BJ (cell line): ENCODE data around the gene ATG9A. TPM values are rescaled to one million over a fixed set of nuclear protein-coding genes. Genes with fewer than 3 reads are reported as not detected.

Source experiments
- CTCF ChIA-PET: fragments of 350-600 bp; formaldehyde crosslinking; extraction: SDS; loops from one replicate; lab custom pipeline; 2021; ENCODE audit warnings: antibody characterized with exemption, inconsistent platforms; lab: Yijun Ruan, JAX
- POLR2A ChIA-PET: fragments of 300-600 bp; sonication (Branson Sonifier 250); formaldehyde crosslinking; extraction: SDS; loops from one replicate; lab custom pipeline; 2021; ENCODE audit warnings: antibody characterized with exemption; lab: Charles Lee
- DNase-seq: peaks from one replicate; pipeline ENCODE4 v3.0.0-alpha.2; 2011; ENCODE audit warnings: low read depth
- H3K27me3 ChIP-seq: 2 replicates; pipeline ENCODE4 v1.6.0; 2011; ENCODE audit warnings: low read length; ENCODE audit not compliant: control insufficient read depth, insufficient read depth
- H3K36me3 ChIP-seq: 2 replicates; pipeline ENCODE4 v1.5.1; 2011; ENCODE audit warnings: low read length; ENCODE audit not compliant: control insufficient read depth, insufficient read depth
- H3K4me3 ChIP-seq: 2 replicates; pipeline ENCODE4 v1.5.1; 2011; ENCODE audit warnings: low read depth, mild to moderate bottlenecking, control low read depth, low read length
- CTCF ChIP-seq: IDR thresholded peaks from 2 replicates; pipeline ENCODE4 v1.5.1; 2011; ENCODE audit warnings: low read depth, mild to moderate bottlenecking, control low read depth, inconsistent platforms, low read length, moderate library complexity; ENCODE audit not compliant: insufficient read depth
- polyA plus RNA-seq: library from polyadenylated mRNA; depleted of rRNA; stranded (reverse); fragments of >200 nt; gene quantifications from 2 replicates; pipeline ENCODE4 v1.2.3, GENCODE V29; 2011

ATG9A gene
- polyA plus RNA-seq, 1 experiment: 132 TPM

- ChIA-PET CTCF (interaction anchor here (1.0 to 20.1 kb wide), 4 partner anchors 21 to 119 kb away, joined by 3 to 403 read pairs (median 4); partner anchors contain the start of genes GLB1L and STK16), POLR2A (no interaction called here)
- TF ChIP-seq CTCF: no peak
- no peaks in the 10 kb centered on the region; the same call in 1 of the 2 replicates for H3K27me3 ChIP-seq
- no peak for DNase-seq
- H3K4me3 ChIP-seq: no peak overlapping the region
- H3K36me3 ChIP-seq: no peaks in the 10 kb centered on the region
Observed at GRCh38 chr2:219273937-219274336, 44.5 kb upstream of the ATG9A start.

- DNase-seq: no peak
- TF ChIP-seq CTCF: no peak
- ChIA-PET POLR2A (no interaction called here), CTCF (interaction anchor here (20.1 kb wide), 1 partner anchor 22 kb away, joined by 403 read pairs; no protein-coding TSS in a partner anchor)
- Histone ChIP-seq H3K27me3 (no peaks in the 10 kb centered on the region; the same call in 1 of the 2 replicates), H3K4me3 (no peak overlapping the region), H3K36me3 (no peaks in the 10 kb centered on the region)
Observed at GRCh38 chr2:219272995-219273394, 43.6 kb upstream of the ATG9A start.

GRCh38 chr2:219272356-219272755 is 42.9 kb upstream of the ATG9A start:
- Histone ChIP-seq H3K27me3 (no peaks in the 10 kb centered on the region; the same call in 1 of the 2 replicates), H3K36me3 (no peaks in the 10 kb centered on the region), H3K4me3 (no peak overlapping the region)
- DNase-seq: no peak
- POLR2A ChIA-PET: no interaction called here
- TF ChIP-seq CTCF: no peak
- CTCF ChIA-PET: interaction anchor here (20.1 kb wide), 1 partner anchor 23 kb away, joined by 403 read pairs; no protein-coding TSS in a partner anchor

GRCh38 chr2:219271021-219271420 is 41.6 kb upstream of the ATG9A start:
- CTCF ChIA-PET: interaction anchor here (20.1 kb wide), 1 partner anchor 24 kb away, joined by 403 read pairs; no protein-coding TSS in a partner anchor

GRCh38 chr2:219270055-219270372 is 40.6 kb upstream of the ATG9A start:
- H3K4me3 ChIP-seq: no peak overlapping the region
- TF ChIP-seq CTCF: no peak
- H3K36me3 ChIP-seq: no peaks in the 10 kb centered on the region
- no peak for DNase-seq
- H3K27me3 ChIP-seq: peaks cover 1% of the 10 kb centered on the region
- ChIA-PET CTCF (interaction anchor here (2.0 kb wide), 1 partner anchor 8 kb away, joined by 11 read pairs; the partner anchor contains the start of gene DNAJB2), POLR2A (no interaction called here)

More at GRCh38 chr2:219271021-219271420, 41.6 kb upstream of the ATG9A start:
- POLR2A ChIA-PET: no interaction called here
- DNase-seq: no peak
- H3K36me3 ChIP-seq: no peaks in the 10 kb centered on the region
- TF ChIP-seq CTCF: no peak
- H3K27me3 ChIP-seq: peaks cover 1% of the 10 kb centered on the region
- no peak overlapping the region for H3K4me3 ChIP-seq
